C4-2B (cell line): ENCODE data around the gene NLRP3.

Experiments used
- CTCF ChIP-seq: fragments of 450-650 bp; conservative IDR thresholded peaks from 2 replicates; pipeline ENCODE4 v1.5.1; 2017; ENCODE audit warnings: mild to moderate bottlenecking
- ZFX ChIP-seq: fragments of 450-650 bp; IDR thresholded peaks from 2 replicates; pipeline ENCODE4 v1.6.1; 2017

DNA sequence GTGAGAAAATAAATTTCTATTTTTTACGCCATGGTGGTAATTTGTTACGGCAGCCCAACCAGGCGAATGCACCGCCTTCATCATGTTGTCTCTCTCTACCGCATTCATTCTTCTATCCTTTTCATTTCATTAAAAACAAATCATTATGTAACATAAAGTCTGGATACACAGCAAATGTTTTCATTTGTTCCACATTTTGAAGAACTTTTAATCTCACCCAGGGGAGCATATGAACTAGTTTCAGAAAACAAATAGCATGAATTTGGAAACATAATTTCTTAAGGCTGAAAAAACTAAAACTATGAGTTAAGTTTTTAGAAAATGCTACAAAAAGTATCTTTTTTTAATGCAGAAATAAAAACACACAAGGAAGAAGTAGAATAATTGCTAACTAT is 53.2 kb downstream of the NLRP3 start:
- TF ChIP-seq CTCF: no peak
- no peak for TF ChIP-seq ZFX
